Heart right ventricle (tissue), 16 donors: Measurements from ENCODE around the gene SESN1. TPM values are rescaled to one million over a fixed set of nuclear protein-coding genes. Genes with fewer than 3 reads are reported as not detected.
A peak's percentile ranks its signal among the peaks of the same experiment; 100 is the strongest.

Source experiments
- ATAC-seq, 8 donors: fragments of 200-7000 bp; cut with Tn5 transposase; one replicate each; pipeline ENCODE4 v1.9.1; 2020; ENCODE audit warnings: mild to moderate bottlenecking in 8 of 8, moderate library complexity in 8 of 8, moderate number of reproducible peaks in 1 of 8
- DNase-seq, 2 donors: peaks; one replicate each; pipeline ENCODE4 v3.0.0-alpha.2; 2020
- H3K27ac ChIP-seq, 10 donors: fragments of 200-600 bp; sonication (generic) in 2 of 10; one replicate each; pipeline versions ENCODE4 v1.5.0 to v1.8.0; 2020 to 2022; ENCODE audit warnings: mild to moderate bottlenecking in 3 of 10
- H3K27me3 ChIP-seq, 7 donors: fragments of 200-600 bp; one replicate each; pipeline ENCODE4 v1.8.0; 2021 to 2022; ENCODE audit warnings: mild to moderate bottlenecking in 2 of 7
- H3K36me3 ChIP-seq, 9 donors: fragments of 200-600 bp; sonication (generic) in 1 of 9; one replicate each; pipeline versions ENCODE4 v1.5.0 to v1.8.0; 2020 to 2022; ENCODE audit warnings: mild to moderate bottlenecking in 2 of 9
- H3K4me1 ChIP-seq, 9 donors: fragments of 200-600 bp; sonication (generic) in 1 of 9; one replicate each; pipeline versions ENCODE4 v1.5.0 to v1.8.0; 2020 to 2022; ENCODE audit warnings: mild to moderate bottlenecking in 4 of 9
- H3K4me3 ChIP-seq, 10 donors: fragments of 200-600 bp; sonication (generic) in 2 of 10; one replicate each; pipeline versions ENCODE4 v1.5.0 to v1.8.0; 2020 to 2022; ENCODE audit warnings: mild to moderate bottlenecking in 7 of 10, moderate library complexity in 2 of 10
- H3K9me3 ChIP-seq, 11 donors: fragments of 200-600 bp in 10 of 11; sonication (generic) in 2 of 11; one replicate each; pipeline versions ENCODE4 v1.5.0 to v1.8.0; 2013 to 2022; ENCODE audit warnings: mild to moderate bottlenecking in 2 of 11, control low read depth in 1 of 11, moderate library complexity in 1 of 11
- CTCF ChIP-seq, 9 donors: fragments of 200-600 bp; sonication (generic) in 2 of 9; IDR thresholded peaks; one replicate each; pipeline versions ENCODE4 v1.5.0 to v1.8.0; 2021 to 2022; ENCODE audit warnings: antibody characterized with exemption in 9 of 9, mild to moderate bottlenecking in 5 of 9, moderate library complexity in 1 of 9
- WGBS, 2 donors: extraction: QIAGEN DNeasy Blood & Tissue Kit; methylation state at CpG; one replicate each; pipeline ENCODE4 v1.1.7; 2013; ENCODE audit warnings: inconsistent platforms in 1 of 2; 5-methylcytosine and 5-hydroxymethylcytosine counted together
- intact Hi-C, 10 donors: fragments of 100-400 bp; cut with DNase I; formaldehyde crosslinking; loops; one replicate each; pipeline versions ENCODE4 v1.11.1 to v1.14.2; 2022
- polyA plus RNA-seq, 2 donors: library from polyadenylated mRNA; stranded (reverse); fragments of 200-250 nt; gene quantifications; one replicate each; pipeline ENCODE4 v1.2.3, GENCODE V29; 2013
- total RNA-seq, 10 donors: library from RNA; stranded (reverse); fragmentation: NEBNext Ultra II Directional in 3 of 10; extraction: Animal tissue kit (Norgen Biotek cat#: 25700) in 3 of 10; gene quantifications; one replicate each; pipeline versions ENCODE4 v1.2.1 to v1.2.4, GENCODE V29; 2021 to 2023
- donor health status: Arrhythmogenic right ventricular cardiomyopathy.
- donor health status: ischemic (EF 13 %, LVEDD 7.1; RV severe dilation, severe dysfunction).
- donor health status: healthy with polysubstance abuse.
- donor health status: DM: no; HTN: yes; CAD: no.
- donor health status: DM: no; HTN: no; CAD: no.
- donor health status: ischemic (EF 25% LVEDD 6.9; RV normal size, moderate dysfunction).
- donor health status: ischemic (EF 25% LVEDD 5.7; RV mildly dilated, moderate dysfunction).
- donor health status: healthy.
- donor health status: DM: yes; HTN: yes; CAD: no.
- donor health status: Ischemic cardiomyopathy.
- donor health status: ischemic (EF 35%, LVEDD 5.7; RV mildly dilated, moderate dysfunction).
- donor health status: nonischemic (EF 11% LVEDD 7.7; RV severe dilation, severe dysfunction).
- donor health status: DM: yes; HTN: yes; CAD: no.
- donor health status: PGD.
- donor health status: ischemic (EF 29% LVEDD 5.4; RV normal size, mild dysfunction).
- donor health status: nonischemic (EF 23%, LVEDD 6.1; RV moderate dilation, normal function).

SESN1 gene
- total and polyA plus RNA-seq, 12 donors = 16.2 to 62.8 (median 37.7) TPM

- H3K9me3 ChIP-seq = no peaks in the 10 kb centered on the region
- intact Hi-C loops = loop anchor here in 5 of 10 donors (1.0 to 10.0 kb wide), 6 partner anchors 147 to 537 kb away; partner anchors contain the start of gene CD164 (in 5 of the 5)
- no peaks in the 10 kb centered on the region for H3K36me3 ChIP-seq
- TF ChIP-seq CTCF (IDR thresholded peaks at IDR 0.05) = no peak
- H3K4me1 ChIP-seq = peaks cover 0 to 62% (median 52%) of the 10 kb centered on the region in 9 donors
- ATAC-seq = no peak
- H3K4me3 ChIP-seq = peak overlapping the region; percentile 59 to 98 (median 73)
- DNase-seq = no peak
- H3K27me3 ChIP-seq = no peaks in the 10 kb centered on the region
- H3K27ac ChIP-seq = peak overlapping the region; percentile 91 to 100 (median 99)
- WGBS, 2 donors = 0% methylated on average over 19 of the region's 19 CpGs
These were observed 772 bp downstream of the SESN1 start for GRCh38 chr6:109093732-109094415.

- TF ChIP-seq CTCF (IDR thresholded peaks at IDR 0.05) = no peak
- Histone ChIP-seq H3K9me3 (no peaks in the 10 kb centered on the region), H3K27ac (peak overlapping the region in 9 of 10 donors; percentile 20 to 100 (median 99)), H3K4me3 (peak overlapping the region; percentile 59 to 98 (median 73)), H3K27me3 (no peaks in the 10 kb centered on the region), H3K36me3 (no peaks in the 10 kb centered on the region), H3K4me1 (peaks cover 0 to 78% (median 69%) of the 10 kb centered on the region in 9 donors)
- no peak for ATAC-seq
- DNase-seq = no peak
- intact Hi-C loops = loop anchor here in 4 of 10 donors (5.0 to 10.0 kb wide), 4 partner anchors 145 to 535 kb away; partner anchors contain the start of gene CD164 (in 3 of the 4)
- WGBS, 2 donors = 11 to 17% methylated on average over 1 of the region's 1 CpG
These were observed 2.6 kb downstream of the SESN1 start for GRCh38 chr6:109092074-109092473.

- H3K27ac ChIP-seq = peak overlapping the region in 8 of 10 donors; percentile 15 to 100 (median 99)
- no peaks in the 10 kb centered on the region for H3K36me3 ChIP-seq
- 49 to 71% methylated on average over 5 of the region's 5 CpGs for WGBS, 2 donors
- TF ChIP-seq CTCF (IDR thresholded peaks at IDR 0.05) = no peak
- intact Hi-C loops = loop anchor here in 4 of 10 donors (5.0 to 10.0 kb wide), 4 partner anchors 144 to 534 kb away; partner anchors contain the start of gene CD164 (in 3 of the 4)
- DNase-seq = no peak
- H3K9me3 ChIP-seq = no peaks in the 10 kb centered on the region
- ATAC-seq = no peak
- H3K4me3 ChIP-seq = peak overlapping the region in 9 of 10 donors; percentile 59 to 98 (median 73)
- no peaks in the 10 kb centered on the region for H3K27me3 ChIP-seq
- H3K4me1 ChIP-seq = peaks cover 0 to 74% (median 69%) of the 10 kb centered on the region in 9 donors
These were observed 3.2 kb downstream of the SESN1 start for GRCh38 chr6:109091314-109092024.

GRCh38 chr6:109088995-109089394, 5.7 kb downstream of the SESN1 start:
- TF ChIP-seq CTCF (IDR thresholded peaks at IDR 0.05) = no peak
- Histone ChIP-seq H3K27me3 (no peaks in the 10 kb centered on the region), H3K4me1 (peaks cover 0 to 78% (median 65%) of the 10 kb centered on the region in 9 donors), H3K9me3 (no peaks in the 10 kb centered on the region), H3K36me3 (peaks cover 0 to 15% (median 0%) of the 10 kb centered on the region in 9 donors), H3K27ac (peak overlapping the region in 8 of 10 donors; percentile 1 to 100 (median 50)), H3K4me3 (peak overlapping the region in 1 of 10 donors; percentile 8)
- intact Hi-C loops = no loop called here
- DNase-seq = no peak
- 23 to 54% methylated on average over 1 of the region's 1 CpG for WGBS, 2 donors
- no peak for ATAC-seq
